Measurements from ENCODE around the gene ZNF519. TPM values are rescaled to one million over a fixed set of nuclear protein-coding genes. Genes with fewer than 3 reads are reported as not detected.
"Not testable (repeated sequence)": the region's sequence is repeated elsewhere in the genome, so short reads cannot be mapped to it uniquely, and the experiment has no call there.

The ZNF519 gene
- total RNA-seq, 4 donors from 2014 or later, result 0.72 to 8.7 (median 2.6) TPM

- intact Hi-C loops (cut with DNase I; ENCODE audit: low total_unique reads), result no loop called here
- no peak overlapping the region for H3K4me3 ChIP-seq (ENCODE audit: low read depth, poor library complexity, severe bottlenecking)
- DNase-seq (ENCODE audit: low spot score in 2 of 2), result no peak
- WGBS, 2 donors, result 78 to 80% methylated on average over 4 to 5 of the region's 6 CpGs
- no peak for TF ChIP-seq POLR2A (IDR thresholded peaks at IDR 0.05)
- TF ChIP-seq CTCF (IDR thresholded peaks at IDR 0.05), result no peak
Observed at GRCh38 chr18:14144628-14144895, 12.3 kb upstream of the ZNF519 start.

- WGBS, 2 donors, result 69 to 82% methylated on average over 5 to 6 of the region's 16 CpGs
Observed at GRCh38 chr18:14143871-14144627, 11.8 kb upstream of the ZNF519 start.

GRCh38 chr18:14143396-14143795, 11.2 kb upstream of the ZNF519 start:
- 83 to 85% methylated on average over 11 to 15 of the region's 17 CpGs for WGBS, 2 donors
- H3K4me3 ChIP-seq (ENCODE audit: low read depth, poor library complexity, severe bottlenecking); intact Hi-C loops (cut with DNase I; ENCODE audit: low total_unique reads); DNase-seq (ENCODE audit: low spot score in 2 of 2): not testable (repeated sequence)

More at GRCh38 chr18:14143871-14144627, 11.8 kb upstream of the ZNF519 start:
- intact Hi-C loops (cut with DNase I; ENCODE audit: low total_unique reads); H3K4me3 ChIP-seq (ENCODE audit: low read depth, poor library complexity, severe bottlenecking); DNase-seq (ENCODE audit: low spot score in 2 of 2): not testable (repeated sequence)

- intact Hi-C loops (cut with DNase I; ENCODE audit: low total_unique reads); DNase-seq (ENCODE audit: low spot score in 2 of 2); H3K4me3 ChIP-seq (ENCODE audit: low read depth, poor library complexity, severe bottlenecking): not testable (repeated sequence)
- WGBS, 2 donors, result 86 to 98% methylated on average over 5 to 6 of the region's 9 CpGs
Observed at GRCh38 chr18:14142177-14142576, 9.9 kb upstream of the ZNF519 start.

- 75 to 84% methylated on average over 2 of the region's 2 CpGs for WGBS, 2 donors
Observed at GRCh38 chr18:14139583-14139982, 7.3 kb upstream of the ZNF519 start.

GRCh38 chr18:14137971-14138370, 5.7 kb upstream of the ZNF519 start:
- DNase-seq (ENCODE audit: low spot score in 2 of 2); intact Hi-C loops (cut with DNase I; ENCODE audit: low total_unique reads): not testable (repeated sequence)
- 75 to 88% methylated on average over 4 of the region's 4 CpGs for WGBS, 2 donors

More at GRCh38 chr18:14139583-14139982, 7.3 kb upstream of the ZNF519 start:
- DNase-seq (ENCODE audit: low spot score in 2 of 2); intact Hi-C loops (cut with DNase I; ENCODE audit: low total_unique reads); H3K4me3 ChIP-seq (ENCODE audit: low read depth, poor library complexity, severe bottlenecking): not testable (repeated sequence)

GRCh38 chr18:14131696-14132270, 452 bp downstream of the ZNF519 start:
- WGBS, 2 donors, result 0 to 2% methylated on average over 13 to 19 of the region's 27 CpGs
- DNase-seq (ENCODE audit: low spot score in 2 of 2); intact Hi-C loops (cut with DNase I; ENCODE audit: low total_unique reads): not testable (repeated sequence)
- H3K4me3 ChIP-seq (ENCODE audit: low read depth, poor library complexity, severe bottlenecking), result peak overlapping the region; percentile 47

More at GRCh38 chr18:14137971-14138370, 5.7 kb upstream of the ZNF519 start:
- not testable (repeated sequence) for H3K4me3 ChIP-seq (ENCODE audit: low read depth, poor library complexity, severe bottlenecking)

- WGBS, 2 donors, result 29 to 38% methylated on average over 2 to 3 of the region's 3 CpGs
- DNase-seq (ENCODE audit: low spot score in 2 of 2); intact Hi-C loops (cut with DNase I; ENCODE audit: low total_unique reads); H3K4me3 ChIP-seq (ENCODE audit: low read depth, poor library complexity, severe bottlenecking): not testable (repeated sequence)
Observed at GRCh38 chr18:14130804-14131203, 1.4 kb downstream of the ZNF519 start.

- TF ChIP-seq POLR2A (IDR thresholded peaks at IDR 0.05), result no peak
- TF ChIP-seq CTCF (IDR thresholded peaks at IDR 0.05), result no peak
- WGBS, 2 donors, result 84 to 85% methylated on average over 2 of the region's 2 CpGs
- no peak overlapping the region for H3K4me3 ChIP-seq (ENCODE audit: low read depth, poor library complexity, severe bottlenecking)
- intact Hi-C loops (cut with DNase I; ENCODE audit: low total_unique reads), result no loop called here
- no peak for DNase-seq (ENCODE audit: low spot score in 2 of 2)
Observed at GRCh38 chr18:14124689-14125088, 7.5 kb downstream of the ZNF519 start.
